ENCODE measurements around the gene EPB41L4B.

DNA sequence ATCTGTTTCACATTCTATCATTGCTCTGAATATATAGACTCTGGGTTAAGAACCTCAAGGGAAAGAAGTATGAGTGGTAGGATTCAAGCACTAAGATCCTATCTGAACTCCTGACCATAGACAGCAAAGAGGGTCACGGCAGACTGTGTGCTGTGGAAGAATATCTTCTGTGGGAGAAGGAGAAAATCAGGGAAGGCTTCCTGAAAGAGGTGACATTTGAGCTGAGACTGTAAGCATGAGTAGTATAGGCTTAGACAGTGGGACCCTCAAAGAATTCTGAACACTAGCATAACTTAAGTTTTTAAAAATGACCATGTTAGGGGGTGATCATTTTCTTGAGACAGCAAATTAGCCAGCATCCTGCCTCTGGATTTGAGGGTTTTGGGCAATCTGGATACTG lies 157.7 kb downstream of the EPB41L4B start:
- TF ChIP-seq, protein P1, sequence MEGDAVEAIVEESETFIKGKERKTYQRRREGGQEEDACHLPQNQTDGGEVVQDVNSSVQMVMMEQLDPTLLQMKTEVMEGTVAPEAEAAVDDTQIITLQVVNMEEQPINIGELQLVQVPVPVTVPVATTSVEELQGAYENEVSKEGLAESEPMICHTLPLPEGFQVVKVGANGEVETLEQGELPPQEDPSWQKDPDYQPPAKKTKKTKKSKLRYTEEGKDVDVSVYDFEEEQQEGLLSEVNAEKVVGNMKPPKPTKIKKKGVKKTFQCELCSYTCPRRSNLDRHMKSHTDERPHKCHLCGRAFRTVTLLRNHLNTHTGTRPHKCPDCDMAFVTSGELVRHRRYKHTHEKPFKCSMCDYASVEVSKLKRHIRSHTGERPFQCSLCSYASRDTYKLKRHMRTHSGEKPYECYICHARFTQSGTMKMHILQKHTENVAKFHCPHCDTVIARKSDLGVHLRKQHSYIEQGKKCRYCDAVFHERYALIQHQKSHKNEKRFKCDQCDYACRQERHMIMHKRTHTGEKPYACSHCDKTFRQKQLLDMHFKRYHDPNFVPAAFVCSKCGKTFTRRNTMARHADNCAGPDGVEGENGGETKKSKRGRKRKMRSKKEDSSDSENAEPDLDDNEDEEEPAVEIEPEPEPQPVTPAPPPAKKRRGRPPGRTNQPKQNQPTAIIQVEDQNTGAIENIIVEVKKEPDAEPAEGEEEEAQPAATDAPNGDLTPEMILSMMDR (IDR thresholded peaks at IDR 0.05; ENCODE audit: low read depth, low read length): no peak
- no peak for TF ChIP-seq EZH2phosphoT487 (IDR thresholded peaks at IDR 0.05; ENCODE audit: low read depth)
